CD8-positive, alpha-beta memory T cell (primary cell): Measurements from ENCODE around the gene PLXND1. TPM values are rescaled to one million over a fixed set of nuclear protein-coding genes. Genes with fewer than 3 reads are reported as not detected.
A peak's percentile ranks its signal among the peaks of the same experiment; 100 is the strongest.

Experiments used
- CTCF ChIA-PET: fragments of 350-600 bp; sonication (Branson Sonifier 250); formaldehyde crosslinking; loops from one replicate; lab custom pipeline; 2021; ENCODE audit warnings: antibody characterized with exemption; lab: Charles Lee
- POLR2A ChIA-PET: fragments of 350-600 bp; sonication (Branson Sonifier 250); formaldehyde crosslinking; loops from one replicate; lab custom pipeline; 2021; ENCODE audit warnings: antibody characterized with exemption; lab: Charles Lee
- DNase-seq, 5 donors: peaks; one replicate each; pipeline versions ENCODE4 v3.0.0 to v3.0.0-alpha.2; 2020 to 2022; ENCODE audit warnings: mixed read lengths in 1 of 5
- H3K27ac ChIP-seq: one replicate; pipeline ENCODE4 v1.7.0; 2013; ENCODE audit warnings: low read depth, mild to moderate bottlenecking, low read length, moderate library complexity
- H3K27me3 ChIP-seq: 2 replicates; pipeline ENCODE4 v1.7.0; 2013; ENCODE audit warnings: low read length, mild to moderate bottlenecking; ENCODE audit not compliant: insufficient read depth, poor library complexity, severe bottlenecking
- H3K36me3 ChIP-seq: 2 replicates; pipeline ENCODE4 v1.7.0; 2013; ENCODE audit warnings: mild to moderate bottlenecking, low read length, moderate library complexity; ENCODE audit not compliant: insufficient read depth
- H3K4me1 ChIP-seq: 2 replicates; pipeline ENCODE4 v1.7.0; 2013; ENCODE audit warnings: mild to moderate bottlenecking, low read length, moderate library complexity; ENCODE audit not compliant: insufficient read depth
- H3K4me3 ChIP-seq: 2 replicates; pipeline ENCODE4 v1.7.0; 2013; ENCODE audit warnings: mild to moderate bottlenecking, low read length
- H3K9me3 ChIP-seq: 2 replicates; pipeline ENCODE4 v1.7.0; 2013; ENCODE audit warnings: mild to moderate bottlenecking, low read length
- H3K27ac Mint-ChIP-seq, 8 donors: one replicate each; pipeline ENCODE4 v1.8.0; 2020 to 2021; ENCODE audit warnings: mixed read lengths in 8 of 8, mild to moderate bottlenecking in 6 of 8, inconsistent platforms in 3 of 8, moderate library complexity in 3 of 8
- H3K27me3 Mint-ChIP-seq, 2 donors: one replicate each; pipeline ENCODE4 v1.8.0; 2020 to 2021; ENCODE audit warnings: mixed read lengths in 2 of 2, mild to moderate bottlenecking in 1 of 2, moderate library complexity in 1 of 2
- H3K36me3 Mint-ChIP-seq, 3 donors: one replicate each; pipeline ENCODE4 v1.8.0; 2020 to 2021; ENCODE audit warnings: mixed read lengths in 3 of 3, inconsistent platforms in 1 of 3, mild to moderate bottlenecking in 1 of 3
- H3K4me1 Mint-ChIP-seq, 3 donors: one replicate each; pipeline ENCODE4 v1.8.0; 2020 to 2021; ENCODE audit warnings: mixed read lengths in 3 of 3, inconsistent platforms in 1 of 3, mild to moderate bottlenecking in 1 of 3
- H3K4me3 Mint-ChIP-seq, 7 donors: one replicate each; pipeline ENCODE4 v1.8.0; 2020 to 2021; ENCODE audit warnings: mixed read lengths in 7 of 7, mild to moderate bottlenecking in 6 of 7, moderate library complexity in 4 of 7, inconsistent platforms in 2 of 7
- H3K9me3 Mint-ChIP-seq, 5 donors: one replicate each; pipeline ENCODE4 v1.8.0; 2020 to 2022; ENCODE audit warnings: mixed read lengths in 5 of 5, mild to moderate bottlenecking in 3 of 5, moderate library complexity in 2 of 5, inconsistent platforms in 1 of 5
- polyA plus RNA-seq: library from polyadenylated mRNA; unstranded; fragments of 300-500 nt; fragmentation: Illumina TruSeq; gene quantifications from one replicate; pipeline ENCODE4 v1.2.3, GENCODE V29; 2021
- total RNA-seq, 2 experiments: library from RNA; stranded (reverse); gene quantifications; one replicate each; pipeline ENCODE4 v1.2.3, GENCODE V29; 2021

PLXND1 gene
- total and polyA plus RNA-seq, 3 experiments from 2014 or later = 12.1 to 17.3 (median 15.2) TPM

DNA sequence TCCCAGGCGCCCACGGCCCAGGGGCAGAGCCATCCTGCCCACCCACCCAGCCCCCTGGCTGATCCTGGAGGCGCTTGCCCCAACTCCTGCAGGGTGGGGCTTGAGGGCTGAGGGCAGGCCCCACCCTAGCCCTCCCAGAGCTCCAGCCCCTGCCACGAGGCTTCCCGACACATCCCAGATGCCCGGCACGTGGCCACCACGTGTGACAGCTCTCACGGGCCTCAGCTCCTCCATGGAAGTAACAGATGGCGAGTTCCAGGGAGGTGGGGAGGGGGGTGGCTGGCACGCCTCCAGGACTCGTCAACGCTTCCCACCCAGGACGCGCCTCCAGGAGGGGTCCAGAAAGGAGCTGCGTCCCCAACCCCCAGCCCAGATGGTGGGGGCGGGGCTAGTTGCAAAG is 29.1 kb downstream of the PLXND1 start:
- POLR2A ChIA-PET = interaction anchor here (0.7 to 3.0 kb wide), 12 partner anchors 9 to 50 kb away, joined by 3 to 54 read pairs (median 4); partner anchors contain the start of gene PLXND1
- H3K36me3 ChIP-seq = no peaks in the 10 kb centered on the region
- Mint-ChIP-seq H3K4me1 (peaks cover 57 to 73% (median 57%) of the 10 kb centered on the region in 3 donors), H3K36me3 (peaks cover 0 to 14% (median 2%) of the 10 kb centered on the region in 3 donors), H3K4me3 (peak overlapping the region in 5 of 7 donors; percentile 63 to 86 (median 73)), H3K9me3 (no peaks in the 10 kb centered on the region), H3K27me3 (no peaks in the 10 kb centered on the region), H3K27ac (peak overlapping the region; percentile 87 to 100 (median 98))
- H3K27ac ChIP-seq = peak overlapping the region; percentile 59
- H3K9me3 ChIP-seq = no peaks in the 10 kb centered on the region
- no peaks in the 10 kb centered on the region for H3K27me3 ChIP-seq
- DNase-seq = no peak
- CTCF ChIA-PET = interaction anchor here (1.1 to 2.6 kb wide), 9 partner anchors 9 to 87 kb away, joined by 3 to 21 read pairs (median 5); partner anchors contain the start of gene PLXND1
- H3K4me1 ChIP-seq = peaks cover 47% of the 10 kb centered on the region
- H3K4me3 ChIP-seq = no peak overlapping the region

DNA sequence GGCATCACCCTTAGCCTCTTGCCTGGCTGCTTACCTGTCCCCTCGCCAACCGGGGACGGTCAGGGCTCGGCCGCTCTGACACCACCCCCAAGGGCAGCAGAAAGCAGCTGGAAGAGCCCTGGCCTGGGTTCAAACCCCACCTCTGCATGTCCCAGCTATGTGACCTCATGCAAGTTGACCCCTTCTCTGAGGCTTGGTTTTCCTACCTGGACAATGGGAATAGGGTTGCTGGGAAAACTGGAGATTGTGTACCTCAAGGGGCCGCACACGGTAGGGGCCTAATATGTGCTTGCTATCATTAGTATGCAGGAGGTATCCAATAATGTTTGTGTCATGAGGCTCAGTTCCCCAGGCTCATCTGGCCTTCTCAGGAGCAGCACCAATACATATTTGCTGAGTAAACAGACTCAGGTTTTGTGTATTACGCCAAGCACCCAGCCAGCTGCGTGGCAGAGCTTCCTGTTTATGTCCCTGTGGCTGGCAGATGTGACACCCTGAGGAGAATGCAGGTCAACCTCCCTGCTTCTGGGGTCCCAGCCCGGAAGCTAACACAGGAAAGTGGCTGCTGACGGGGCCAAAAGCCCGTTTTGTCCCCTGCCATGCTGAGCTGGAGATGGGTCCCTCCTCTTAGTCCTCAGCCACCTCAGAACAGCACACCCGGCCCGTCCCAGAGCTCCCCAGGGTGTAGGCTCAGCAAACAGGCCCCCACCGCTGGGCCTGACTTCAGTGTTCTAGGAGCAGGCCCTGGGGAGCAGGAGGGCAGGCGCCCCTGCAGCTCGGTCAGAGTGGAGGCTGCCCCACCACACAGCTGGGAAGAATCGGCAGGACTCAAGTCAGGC is 29.7 kb downstream of the PLXND1 start:
- Histone ChIP-seq H3K9me3 (no peaks in the 10 kb centered on the region), H3K36me3 (no peaks in the 10 kb centered on the region), H3K4me1 (peaks cover 47% of the 10 kb centered on the region), H3K4me3 (no peak overlapping the region), H3K27ac (peak overlapping the region; percentile 16), H3K27me3 (no peaks in the 10 kb centered on the region)
- peak overlapping the region; percentile 50 to 86 (median 68) for H3K4me3 Mint-ChIP-seq
- H3K4me1 Mint-ChIP-seq = peaks cover 57 to 77% (median 61%) of the 10 kb centered on the region in 3 donors
- POLR2A ChIA-PET = interaction anchor here (0.6 to 3.0 kb wide), 11 partner anchors 9 to 516 kb away, joined by 3 to 54 read pairs (median 4); partner anchors contain the start of gene PLXND1
- CTCF ChIA-PET = interaction anchor here (0.9 to 2.6 kb wide), 12 partner anchors 9 to 86 kb away, joined by 3 to 21 read pairs (median 4); partner anchors contain the start of gene PLXND1
- DNase-seq = peak; percentile 69 to 92 (median 83)
- H3K27ac Mint-ChIP-seq = peak overlapping the region; percentile 87 to 100 (median 98)
- H3K27me3 Mint-ChIP-seq = no peaks in the 10 kb centered on the region
- peaks cover 0 to 17% (median 4%) of the 10 kb centered on the region in 3 donors for H3K36me3 Mint-ChIP-seq
- H3K9me3 Mint-ChIP-seq = no peaks in the 10 kb centered on the region

DNA sequence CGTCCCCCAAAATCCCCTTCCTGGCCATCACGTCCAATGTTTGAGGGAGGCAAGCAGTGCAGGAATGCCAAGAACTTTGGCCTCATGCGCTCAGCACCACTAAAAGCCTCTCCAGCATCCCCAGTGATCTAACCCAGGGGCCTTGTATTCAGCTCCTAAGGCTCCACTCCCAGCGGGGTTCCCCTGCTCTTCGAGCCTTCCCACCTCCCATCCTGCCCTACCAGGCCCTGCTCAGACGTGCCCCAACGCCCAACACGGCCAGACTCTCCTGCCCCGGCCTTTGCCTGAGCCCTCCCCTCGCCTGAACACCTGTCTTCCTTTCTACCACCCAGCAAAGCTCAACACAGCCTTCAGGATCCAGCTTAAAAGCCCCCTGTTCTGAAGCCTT is 30.5 kb downstream of the PLXND1 start:
- H3K27me3 Mint-ChIP-seq = no peaks in the 10 kb centered on the region
- H3K36me3 Mint-ChIP-seq = peaks cover 0 to 15% (median 2%) of the 10 kb centered on the region in 3 donors
- Histone ChIP-seq H3K4me1 (peaks cover 47% of the 10 kb centered on the region), H3K36me3 (no peaks in the 10 kb centered on the region), H3K27ac (peak overlapping the region; percentile 16), H3K27me3 (no peaks in the 10 kb centered on the region), H3K9me3 (no peaks in the 10 kb centered on the region), H3K4me3 (no peak overlapping the region)
- H3K9me3 Mint-ChIP-seq = no peaks in the 10 kb centered on the region
- H3K27ac Mint-ChIP-seq = peak overlapping the region; percentile 87 to 100 (median 98)
- ChIA-PET POLR2A (interaction anchor here (1.3 to 3.0 kb wide), 3 partner anchors 17 to 29 kb away, joined by 9 to 54 read pairs (median 27); partner anchors contain the start of gene PLXND1), CTCF (interaction anchor here (0.9 to 2.6 kb wide), 7 partner anchors 8 to 86 kb away, joined by 3 to 21 read pairs (median 5); partner anchors contain the start of gene PLXND1)
- H3K4me3 Mint-ChIP-seq = peak overlapping the region in 5 of 7 donors; percentile 49 to 86 (median 73)
- DNase-seq = no peak
- H3K4me1 Mint-ChIP-seq = peaks cover 51 to 73% (median 59%) of the 10 kb centered on the region in 3 donors

DNA sequence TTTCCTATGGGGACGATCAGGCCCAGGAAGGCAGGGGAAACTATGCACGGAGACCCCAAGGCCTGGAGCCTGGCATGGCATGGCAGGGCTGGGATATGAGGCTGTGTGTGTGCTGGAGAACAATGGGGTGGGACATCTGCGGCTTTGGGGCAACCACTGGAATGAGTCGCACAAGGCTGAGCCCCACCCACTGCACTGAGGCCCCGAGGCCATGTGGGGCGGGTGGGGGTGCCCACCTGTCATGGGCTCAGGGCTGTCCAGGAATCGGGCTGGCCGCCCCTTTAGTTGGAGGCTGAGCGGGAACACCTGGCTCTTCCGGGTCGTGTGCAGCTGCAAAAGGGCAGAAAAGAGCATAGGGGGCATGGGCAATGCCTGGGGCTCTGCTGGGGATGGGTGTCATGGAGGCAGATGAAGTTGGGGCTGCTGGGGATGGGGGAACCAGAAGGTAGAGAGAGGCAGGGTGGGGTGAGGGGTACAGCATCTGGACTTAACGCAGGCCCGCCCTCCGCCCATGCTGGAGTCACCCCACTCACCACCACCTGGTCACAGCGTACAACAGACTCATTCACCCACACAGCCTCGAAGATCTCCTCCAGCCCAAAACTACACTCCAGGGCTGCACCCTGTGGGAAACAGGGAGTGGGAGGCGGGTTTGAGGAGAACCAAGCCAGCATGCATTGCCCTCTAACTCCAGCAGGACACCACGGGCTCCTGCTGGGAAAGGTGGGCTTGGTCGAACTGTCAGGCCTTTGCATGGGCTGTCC is 31.1 kb downstream of the PLXND1 start:
- CTCF ChIA-PET = interaction anchor here (0.6 to 2.6 kb wide), 7 partner anchors 7 to 52 kb away, joined by 3 to 21 read pairs (median 4); partner anchors contain the start of gene PLXND1
- H3K4me1 ChIP-seq = peaks cover 47% of the 10 kb centered on the region
- no peak for DNase-seq

DNA sequence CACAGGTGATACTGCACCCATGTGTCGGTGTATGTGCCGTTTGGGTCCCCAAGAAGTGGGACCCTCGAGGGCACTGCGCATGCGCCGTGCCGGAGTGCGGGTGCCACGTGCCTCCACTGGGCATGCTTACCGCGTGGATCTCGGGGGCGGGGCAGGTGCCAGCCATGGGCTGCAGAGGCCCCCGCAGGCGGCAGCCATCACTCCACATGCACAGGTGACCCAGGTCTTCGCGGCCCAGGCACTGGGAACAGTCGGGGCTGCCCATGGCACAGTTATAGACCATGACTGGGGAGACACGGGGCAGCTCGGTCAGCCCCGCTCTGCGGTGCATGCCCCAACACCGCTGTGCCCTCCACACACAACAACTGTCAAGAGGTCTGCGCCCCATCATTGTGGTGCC is 32.3 kb downstream of the PLXND1 start:
- Histone ChIP-seq H3K27ac (no peak overlapping the region), H3K9me3 (no peaks in the 10 kb centered on the region), H3K4me1 (peaks cover 41% of the 10 kb centered on the region), H3K27me3 (no peaks in the 10 kb centered on the region), H3K36me3 (no peaks in the 10 kb centered on the region), H3K4me3 (no peak overlapping the region)
- CTCF ChIA-PET = no interaction called here
- H3K27ac Mint-ChIP-seq = peak overlapping the region in 7 of 8 donors; percentile 68 to 100 (median 88)
- DNase-seq = no peak
- H3K9me3 Mint-ChIP-seq = no peaks in the 10 kb centered on the region
- peaks cover 0 to 21% (median 2%) of the 10 kb centered on the region in 3 donors for H3K36me3 Mint-ChIP-seq
- H3K4me3 Mint-ChIP-seq = no peak overlapping the region
- POLR2A ChIA-PET = no interaction called here
- H3K27me3 Mint-ChIP-seq = no peaks in the 10 kb centered on the region
- H3K4me1 Mint-ChIP-seq = peaks cover 51 to 74% (median 56%) of the 10 kb centered on the region in 3 donors

More for the DNA sequence above, 31.1 kb downstream of the PLXND1 start:
- Mint-ChIP-seq H3K4me1 (peaks cover 49 to 73% (median 57%) of the 10 kb centered on the region in 3 donors), H3K36me3 (peaks cover 0 to 17% (median 2%) of the 10 kb centered on the region in 3 donors), H3K27me3 (no peaks in the 10 kb centered on the region), H3K9me3 (no peaks in the 10 kb centered on the region), H3K27ac (peak overlapping the region; percentile 87 to 100 (median 98)), H3K4me3 (peak overlapping the region in 4 of 7 donors; percentile 14 to 78 (median 50))
- H3K27ac ChIP-seq = no peak overlapping the region
- H3K36me3 ChIP-seq = no peaks in the 10 kb centered on the region
- no peaks in the 10 kb centered on the region for H3K9me3 ChIP-seq
- H3K27me3 ChIP-seq = no peaks in the 10 kb centered on the region
- POLR2A ChIA-PET = interaction anchor here (0.7 to 3.0 kb wide), 3 partner anchors 18 to 85 kb away, joined by 3 to 54 read pairs (median 27); partner anchors contain the start of gene PLXND1
- no peak overlapping the region for H3K4me3 ChIP-seq

DNA sequence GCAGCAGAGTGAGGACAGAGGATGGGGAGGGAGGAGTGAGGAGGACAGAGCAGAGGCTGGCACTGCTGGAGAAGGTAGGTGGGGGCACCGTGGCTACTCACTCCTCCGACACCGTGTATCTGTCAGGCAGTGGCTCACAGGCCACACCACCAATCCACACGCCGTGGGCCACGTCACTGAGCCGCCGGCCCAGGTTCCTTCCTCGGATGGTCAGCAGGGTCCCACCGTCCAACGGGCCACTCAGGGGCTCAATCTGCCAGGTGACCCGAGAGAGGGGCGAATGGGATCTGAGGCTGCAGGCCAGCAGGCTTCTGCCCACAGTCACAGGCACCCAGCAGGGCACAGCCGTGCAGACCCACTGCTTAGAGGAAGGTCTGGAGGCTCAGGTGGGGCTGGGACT is 33.0 kb downstream of the PLXND1 start:
- no peaks in the 10 kb centered on the region for H3K27me3 Mint-ChIP-seq
- Histone ChIP-seq H3K36me3 (no peaks in the 10 kb centered on the region), H3K27ac (no peak overlapping the region), H3K9me3 (no peaks in the 10 kb centered on the region), H3K4me3 (no peak overlapping the region), H3K27me3 (no peaks in the 10 kb centered on the region), H3K4me1 (peaks cover 34% of the 10 kb centered on the region)
- POLR2A ChIA-PET = no interaction called here
- no peaks in the 10 kb centered on the region for H3K9me3 Mint-ChIP-seq
- peaks cover 51 to 74% (median 58%) of the 10 kb centered on the region in 3 donors for H3K4me1 Mint-ChIP-seq
- H3K27ac Mint-ChIP-seq = peak overlapping the region in 7 of 8 donors; percentile 73 to 96 (median 84)
- no peak for DNase-seq
- H3K4me3 Mint-ChIP-seq = peak overlapping the region in 2 of 7 donors; percentile 3 to 51
- peaks cover 0 to 21% (median 2%) of the 10 kb centered on the region in 3 donors for H3K36me3 Mint-ChIP-seq
- CTCF ChIA-PET = no interaction called here

DNA sequence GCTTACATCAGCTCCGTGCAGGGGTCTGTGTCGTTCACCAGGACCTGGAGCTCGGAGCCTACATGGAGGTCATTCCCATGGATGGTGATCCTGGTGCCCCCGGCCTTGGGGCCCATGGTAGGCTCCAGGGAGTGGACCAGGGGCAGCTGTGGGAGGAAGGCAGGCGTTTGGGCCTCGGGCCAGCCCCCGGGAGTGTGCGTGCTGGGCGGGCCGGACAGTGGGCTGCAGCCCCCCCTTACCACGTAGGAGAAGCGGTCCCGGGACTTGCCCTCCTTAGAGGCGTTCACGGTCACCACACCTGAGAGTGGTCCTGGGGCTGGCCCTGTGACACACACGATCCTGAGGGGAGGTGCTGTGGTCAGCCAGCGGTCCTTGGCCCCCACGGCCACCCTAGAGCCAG is 33.9 kb downstream of the PLXND1 start:
- peaks cover 0 to 23% (median 2%) of the 10 kb centered on the region in 3 donors for H3K36me3 Mint-ChIP-seq
- H3K27ac Mint-ChIP-seq = peak overlapping the region in 5 of 8 donors; percentile 73 to 96 (median 79)
- Histone ChIP-seq H3K27ac (no peak overlapping the region), H3K4me3 (no peak overlapping the region), H3K36me3 (no peaks in the 10 kb centered on the region), H3K27me3 (no peaks in the 10 kb centered on the region), H3K4me1 (peaks cover 27% of the 10 kb centered on the region), H3K9me3 (no peaks in the 10 kb centered on the region)
- ChIA-PET CTCF (no interaction called here), POLR2A (no interaction called here)
- DNase-seq = no peak
- H3K27me3 Mint-ChIP-seq = no peaks in the 10 kb centered on the region
- H3K4me3 Mint-ChIP-seq = peak overlapping the region in 1 of 7 donors; percentile 40
- no peaks in the 10 kb centered on the region for H3K9me3 Mint-ChIP-seq
- peaks cover 51 to 74% (median 57%) of the 10 kb centered on the region in 3 donors for H3K4me1 Mint-ChIP-seq
